Measurements from ENCODE around the gene SF1.

- no peak for TF ChIP-seq CTCF (IDR thresholded peaks at IDR 0.05)
- TF ChIP-seq POLR2A (IDR thresholded peaks at IDR 0.05) = no peak
These were observed 58.2 kb downstream of the SF1 start for GRCh38 chr11:64720167-64720566.
